Measurements from ENCODE around the gene SYNDIG1. TPM values are rescaled to one million over a fixed set of nuclear protein-coding genes. Genes with fewer than 3 reads are reported as not detected.

Gene SYNDIG1
- total RNA-seq, 1 donor = 2.2 TPM

DNA sequence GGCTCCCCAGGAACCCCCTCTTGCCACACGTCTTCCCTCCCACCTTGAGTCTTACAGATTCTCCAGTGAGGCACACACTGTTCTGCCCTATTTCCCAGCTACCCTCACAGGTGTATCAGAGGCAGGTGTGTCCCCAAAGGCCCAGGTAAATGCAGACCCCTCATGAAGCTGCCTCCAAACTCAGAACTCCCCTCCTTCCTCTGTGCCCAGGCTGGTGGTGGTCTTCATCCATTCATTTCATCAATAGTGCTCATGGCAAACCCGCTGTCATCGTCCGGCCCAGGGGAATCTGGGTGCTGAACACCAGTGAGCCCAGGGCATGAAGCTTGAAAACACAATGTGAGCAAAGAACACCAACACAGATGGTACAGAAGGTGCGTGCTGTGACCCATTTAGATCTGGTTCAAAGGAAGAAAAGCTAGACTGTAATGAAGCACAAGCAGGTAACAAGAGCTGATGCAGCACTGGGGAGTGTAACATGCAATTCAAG is 213.1 kb downstream of the SYNDIG1 start:
- Histone ChIP-seq H4K20me1 (ENCODE audit: insufficient read depth, low read length) (no peaks in the 10 kb centered on the region), H2AFZ (ENCODE audit: low read length) (no peak overlapping the region), H3K9me3 (ENCODE audit: low read depth, low read length) (no peaks in the 10 kb centered on the region), H3K79me2 (ENCODE audit: insufficient read depth, low read length) (no peaks in the 10 kb centered on the region), H3K4me3 (ENCODE audit: insufficient read depth, low read length) (no peak overlapping the region), H3K4me1 (ENCODE audit: insufficient read depth, low read length) (no peaks in the 10 kb centered on the region), H3K27me3 (ENCODE audit: insufficient read depth, low read length) (peaks cover 6% of the 10 kb centered on the region), H3K4me2 (ENCODE audit: insufficient read depth, low read length) (no peak overlapping the region), H3K36me3 (ENCODE audit: insufficient read depth, low read length) (no peaks in the 10 kb centered on the region), H3K27ac (ENCODE audit: low read depth, low read length) (no peak overlapping the region)
- TF ChIP-seq CTCF (IDR thresholded peaks at IDR 0.05; ENCODE audit: extremely low read depth, low read depth, low read length) = no peak
- no peak for DNase-seq (ENCODE audit: insufficient read length, low spot score, missing footprints)

DNA sequence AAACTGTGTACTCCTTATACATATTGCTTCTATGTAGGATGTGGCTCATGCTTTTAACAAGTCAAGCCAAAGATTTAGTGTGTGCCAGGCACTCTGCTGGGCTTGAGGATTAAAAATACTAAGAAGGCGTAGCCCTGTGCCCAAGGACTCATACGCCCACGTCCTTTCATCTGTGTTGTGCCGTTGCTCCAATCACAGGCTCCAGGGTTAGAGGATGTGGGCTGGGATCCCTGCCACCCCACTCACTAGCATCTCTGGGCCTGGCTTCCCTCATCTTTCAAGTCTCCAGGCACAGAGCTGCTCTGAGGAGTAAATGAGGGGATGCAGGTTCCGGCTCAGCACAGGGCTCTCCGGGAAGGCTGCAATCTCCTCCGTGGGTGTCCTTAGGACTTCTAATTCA is 214.2 kb downstream of the SYNDIG1 start:
- peaks cover 6% of the 10 kb centered on the region for H3K27me3 ChIP-seq (ENCODE audit: insufficient read depth, low read length)
- DNase-seq (ENCODE audit: insufficient read length, low spot score, missing footprints) = no peak
- H3K4me2 ChIP-seq (ENCODE audit: insufficient read depth, low read length) = no peak overlapping the region
- H3K27ac ChIP-seq (ENCODE audit: low read depth, low read length) = no peak overlapping the region
- H3K9me3 ChIP-seq (ENCODE audit: low read depth, low read length) = no peaks in the 10 kb centered on the region
- no peaks in the 10 kb centered on the region for H3K36me3 ChIP-seq (ENCODE audit: insufficient read depth, low read length)
- no peak overlapping the region for H3K4me3 ChIP-seq (ENCODE audit: insufficient read depth, low read length)
- H4K20me1 ChIP-seq (ENCODE audit: insufficient read depth, low read length) = no peaks in the 10 kb centered on the region
- H2AFZ ChIP-seq (ENCODE audit: low read length) = no peak overlapping the region
- H3K79me2 ChIP-seq (ENCODE audit: insufficient read depth, low read length) = no peaks in the 10 kb centered on the region
- no peaks in the 10 kb centered on the region for H3K4me1 ChIP-seq (ENCODE audit: insufficient read depth, low read length)
- TF ChIP-seq CTCF (IDR thresholded peaks at IDR 0.05; ENCODE audit: extremely low read depth, low read depth, low read length) = no peak

DNA sequence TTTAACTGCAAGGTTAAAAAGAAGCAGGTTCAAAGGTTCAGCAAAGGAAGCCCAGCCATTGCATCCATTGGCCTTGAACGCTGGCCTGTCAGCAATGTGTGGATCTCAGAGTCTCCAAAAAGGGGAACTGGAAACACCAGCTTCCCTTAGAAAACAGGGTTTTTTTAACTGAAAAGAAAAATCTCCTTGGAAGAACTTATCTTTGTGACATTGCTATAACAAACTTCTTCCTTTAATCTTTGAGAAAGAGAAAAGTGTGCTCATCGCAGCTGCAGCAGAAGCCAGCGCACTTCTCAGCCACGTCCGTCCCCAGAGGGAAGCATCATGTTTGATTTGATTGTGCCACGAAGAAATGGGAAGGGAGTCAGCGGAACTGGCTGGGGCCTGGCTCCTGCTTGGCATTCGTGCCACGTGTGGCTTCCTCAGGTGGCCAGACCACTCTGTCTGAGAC is 215.0 kb downstream of the SYNDIG1 start:
- TF ChIP-seq CTCF (IDR thresholded peaks at IDR 0.05; ENCODE audit: extremely low read depth, low read depth, low read length) = no peak
- H3K36me3 ChIP-seq (ENCODE audit: insufficient read depth, low read length) = no peaks in the 10 kb centered on the region
- H3K4me1 ChIP-seq (ENCODE audit: insufficient read depth, low read length) = no peaks in the 10 kb centered on the region
- H3K9me3 ChIP-seq (ENCODE audit: low read depth, low read length) = no peaks in the 10 kb centered on the region
- no peak overlapping the region for H3K4me2 ChIP-seq (ENCODE audit: insufficient read depth, low read length)
- H3K4me3 ChIP-seq (ENCODE audit: insufficient read depth, low read length) = no peak overlapping the region
- H3K79me2 ChIP-seq (ENCODE audit: insufficient read depth, low read length) = no peaks in the 10 kb centered on the region
- no peak overlapping the region for H3K27ac ChIP-seq (ENCODE audit: low read depth, low read length)
- no peak overlapping the region for H2AFZ ChIP-seq (ENCODE audit: low read length)
- DNase-seq (ENCODE audit: insufficient read length, low spot score, missing footprints) = no peak
- H3K27me3 ChIP-seq (ENCODE audit: insufficient read depth, low read length) = peaks cover 8% of the 10 kb centered on the region
- no peaks in the 10 kb centered on the region for H4K20me1 ChIP-seq (ENCODE audit: insufficient read depth, low read length)

- H3K4me3 ChIP-seq (ENCODE audit: insufficient read depth, low read length) = no peak overlapping the region
- peak; percentile 52 for DNase-seq (ENCODE audit: insufficient read length, low spot score, missing footprints)
- H3K79me2 ChIP-seq (ENCODE audit: insufficient read depth, low read length) = no peaks in the 10 kb centered on the region
- no peaks in the 10 kb centered on the region for H3K9me3 ChIP-seq (ENCODE audit: low read depth, low read length)
- H3K27me3 ChIP-seq (ENCODE audit: insufficient read depth, low read length) = peaks cover 12% of the 10 kb centered on the region
- no peak for TF ChIP-seq CTCF (IDR thresholded peaks at IDR 0.05; ENCODE audit: extremely low read depth, low read depth, low read length)
- no peaks in the 10 kb centered on the region for H4K20me1 ChIP-seq (ENCODE audit: insufficient read depth, low read length)
- no peak overlapping the region for H2AFZ ChIP-seq (ENCODE audit: low read length)
- no peaks in the 10 kb centered on the region for H3K36me3 ChIP-seq (ENCODE audit: insufficient read depth, low read length)
- no peak overlapping the region for H3K4me2 ChIP-seq (ENCODE audit: insufficient read depth, low read length)
- no peak overlapping the region for H3K27ac ChIP-seq (ENCODE audit: low read depth, low read length)
- H3K4me1 ChIP-seq (ENCODE audit: insufficient read depth, low read length) = no peaks in the 10 kb centered on the region
These were observed 215.7 kb downstream of the SYNDIG1 start for GRCh38 chr20:24684956-24685691.
